GM12878 (cell line): ENCODE measurements around the gene ZNF599. TPM values are rescaled to one million over a fixed set of nuclear protein-coding genes. Genes with fewer than 3 reads are reported as not detected.

Experiments used
- ATAC-seq: fragments of 200-7000 bp; cut with Tn5 transposase; 3 replicates; pipeline ENCODE4 v1.9.1; 2020; ENCODE audit warnings: mild to moderate bottlenecking, moderate library complexity
- BruUV-seq: library from RNA; stranded (reverse); fragments of 400-500 nt; replicated peaks from 2 replicates; lab custom pipeline; 2021; lab: Mats Ljungman, UMichigan
- CTCF ChIA-PET: fragments of 300-600 bp; sonication (Branson Sonifier 250); formaldehyde crosslinking; extraction: SDS; loops from one replicate; lab custom pipeline; 2021; ENCODE audit warnings: inconsistent platforms; lab: Yijun Ruan, JAX
- POLR2A ChIA-PET: fragments of 350-600 bp; formaldehyde crosslinking; extraction: SDS; loops from one replicate; lab custom pipeline; 2021; ENCODE audit warnings: inconsistent platforms; lab: Charles Lee
- RAD21 ChIA-PET: fragments of 300-600 bp; sonication (Branson Sonifier 250); formaldehyde crosslinking; loops from one replicate; lab custom pipeline; 2023; ENCODE audit warnings: antibody characterized with exemption; ENCODE audit not compliant: unreplicated experiment; lab: Charles Lee
- SMC1A ChIA-PET: fragments of 300-600 bp; sonication (Branson Sonifier 250); formaldehyde crosslinking; loops from one replicate; lab custom pipeline; 2023; ENCODE audit not compliant: unreplicated experiment, uncharacterized antibody; lab: Charles Lee
- DNase-seq: peaks from one replicate; pipeline ENCODE4 v3.0.0-alpha.2; 2011; ENCODE audit warnings: low read depth, low spot score
- FAIRE-seq: peaks from 3 replicates; lab custom pipeline; 2011; peaks lifted over from hg19 to GRCh38; lab: Jason Lieb, UNC
- H2AFZ ChIP-seq: 2 replicates; pipeline ENCODE4 v1.6.0; 2011; ENCODE audit warnings: low read depth, low read length, control low read depth; ENCODE audit not compliant: control insufficient read depth
- H3K27ac ChIP-seq: 2 replicates; pipeline ENCODE4 v1.5.1; 2011; ENCODE audit warnings: control low read depth; ENCODE audit not compliant: control insufficient read depth, insufficient read depth
- H3K27me3 ChIP-seq, 2 experiments: replicated peaks in 1 of 2; 2 replicates each; pipeline versions ENCODE4 v1.6.0 to v1.6.1; 2011; ENCODE audit warnings: low read length in 1 of 2; ENCODE audit not compliant: control insufficient read depth in 2 of 2, insufficient read depth in 2 of 2
- H3K36me3 ChIP-seq, 2 experiments: 2 replicates each; pipeline ENCODE4 v1.5.1; 2011; ENCODE audit warnings: low read length in 1 of 2; ENCODE audit not compliant: control insufficient read depth in 2 of 2, insufficient read depth in 2 of 2
- H3K4me1 ChIP-seq: 2 replicates; pipeline ENCODE4 v1.6.1; 2011; ENCODE audit warnings: mild to moderate bottlenecking, low read length, moderate library complexity, mixed read lengths; ENCODE audit not compliant: control insufficient read depth, insufficient read depth
- H3K4me2 ChIP-seq: 2 replicates; pipeline ENCODE4 v1.6.0; 2011; ENCODE audit warnings: control low read depth; ENCODE audit not compliant: control insufficient read depth, insufficient read depth
- H3K4me3 ChIP-seq: fragments of 200-600 bp; sonication (generic); 2 replicates; pipeline ENCODE4 v1.5.1; 2016
- H3K79me2 ChIP-seq: 2 replicates; pipeline ENCODE4 v1.6.0; 2011; ENCODE audit warnings: low read length; ENCODE audit not compliant: control insufficient read depth, insufficient read depth
- H3K9ac ChIP-seq: 2 replicates; pipeline ENCODE4 v1.8.0; 2011; ENCODE audit warnings: low read length, control low read depth, mixed read lengths; ENCODE audit not compliant: control insufficient read depth, insufficient read depth
- H3K9me3 ChIP-seq: replicated peaks from 3 replicates; pipeline ENCODE4 v1.5.1; 2011; ENCODE audit warnings: mild to moderate bottlenecking, low read length; ENCODE audit not compliant: control insufficient read depth, insufficient read depth
- H4K20me1 ChIP-seq: 2 replicates; pipeline ENCODE4 v1.6.0; 2011; ENCODE audit not compliant: control insufficient read depth, insufficient read depth
- BCL3 ChIP-seq: IDR thresholded peaks from 2 replicates; pipeline ENCODE4 v1.6.1; 2011; ENCODE audit warnings: borderline replicate concordance, low read depth, mild to moderate bottlenecking, moderate library complexity, low read length; ENCODE audit not compliant: insufficient read depth, poor library complexity, severe bottlenecking
- CHD1 ChIP-seq: IDR thresholded peaks from 2 replicates; pipeline ENCODE4 v1.6.1; 2012; ENCODE audit warnings: low read depth, low read length, improper control_type of control experiment
- DPF2 ChIP-seq: fragments of 450-650 bp; IDR thresholded peaks from 2 replicates; pipeline ENCODE4 v1.6.1; 2017; ENCODE audit warnings: mild to moderate bottlenecking
- HDAC6 ChIP-seq: fragments of 200-600 bp; sonication (generic); IDR thresholded peaks from one replicate; pipeline ENCODE4 v1.8.0; 2017; ENCODE audit warnings: antibody characterized with exemption; ENCODE audit not compliant: unreplicated experiment
- HDGF ChIP-seq: fragments of 450-650 bp; IDR thresholded peaks from 2 replicates; pipeline ENCODE4 v1.6.1; 2016; ENCODE audit warnings: antibody characterized with exemption
- KAT2A ChIP-seq: conservative IDR thresholded peaks from 2 replicates; pipeline ENCODE4 v1.6.1; 2011; ENCODE audit warnings: low read depth, low read length; ENCODE audit not compliant: control insufficient read depth
- MTA2 ChIP-seq: fragments of 450-650 bp; IDR thresholded peaks from 2 replicates; pipeline ENCODE4 v1.6.1; 2016; ENCODE audit warnings: low read depth, mild to moderate bottlenecking, moderate library complexity
- MTA3 ChIP-seq: IDR thresholded peaks from 2 replicates; pipeline ENCODE4 v1.6.1; 2012; ENCODE audit warnings: low read length, inconsistent platforms, borderline replicate concordance
- NFIC ChIP-seq: IDR thresholded peaks from 2 replicates; pipeline ENCODE4 v1.6.1; 2012; ENCODE audit warnings: low read depth, mild to moderate bottlenecking, inconsistent platforms, low read length, moderate library complexity
- RUNX3 ChIP-seq: IDR thresholded peaks from 2 replicates; pipeline ENCODE4 v1.6.1; 2012; ENCODE audit warnings: low read length, inconsistent platforms
- SIN3A ChIP-seq: IDR thresholded peaks from 2 replicates; pipeline ENCODE4 v1.6.1; 2012; ENCODE audit warnings: low read depth, low read length, improper control_type of control experiment
- SIX5 ChIP-seq: IDR thresholded peaks from 2 replicates; pipeline ENCODE4 v1.6.1; 2011; ENCODE audit warnings: mild to moderate bottlenecking, low read depth, low read length, moderate library complexity; ENCODE audit not compliant: severe bottlenecking
- SP1 ChIP-seq: IDR thresholded peaks from one replicate; pipeline ENCODE4 v1.6.1; 2011; ENCODE audit warnings: low read depth, low read length
- SRF ChIP-seq, 2 experiments: IDR thresholded peaks; 2 replicates each; pipeline ENCODE4 v1.6.1; 2011; ENCODE audit warnings: low read depth in 2 of 2, low read length in 2 of 2, mild to moderate bottlenecking in 1 of 2, moderate library complexity in 1 of 2
- TAF1 ChIP-seq: IDR thresholded peaks from 2 replicates; pipeline ENCODE4 v1.6.1; 2011; ENCODE audit warnings: mild to moderate bottlenecking, low read depth, low read length, borderline replicate concordance
- WRNIP1 ChIP-seq: IDR thresholded peaks from 2 replicates; pipeline ENCODE4 v1.6.1; 2011; ENCODE audit warnings: low read depth, low read length, improper control_type of control experiment, borderline replicate concordance
- ZBTB11 ChIP-seq: fragments of 450-650 bp; formaldehyde crosslinking; IDR thresholded peaks from 2 replicates; pipeline ENCODE4 v1.5.0; 2022; ENCODE audit warnings: mild to moderate bottlenecking, missing genetic modification characterization
- WGBS: methylation state at CpG from one replicate; pipeline ENCODE4 v1.1.6; 2016; ENCODE audit warnings: low lambda C conversion rate; ENCODE audit not compliant: insufficient replicate concordance, insufficient coverage; ENCODE audit errors: missing lambda C conversion rate; 5-methylcytosine and 5-hydroxymethylcytosine counted together
- in situ Hi-C: fragments of 300-500 bp; cut with MboI; formaldehyde crosslinking; loops from 9 replicates; pipeline ENCODE4 v1.14.3; 2018; ENCODE audit warnings: mixed read lengths
- intact Hi-C: fragments of 100-400 bp; cut with micrococcal nuclease; formaldehyde crosslinking; loops from one replicate; pipeline ENCODE4 v1.14.2; 2022; ENCODE audit not compliant: unreplicated experiment
- polyA plus RNA-seq, 11 experiments: library from polyadenylated mRNA; depleted of rRNA in 4 of 11; unstranded in 6 of 11; stranded (reverse) in 5 of 11; fragments of >200 nt; fragmentation: Nextera tagmentation in 4 of 11; fragmentation: Illumina TruSeq in 1 of 11; extraction: Ambion mirVana in 4 of 11; extraction: Trizol in 1 of 11; gene quantifications; 1 replicate in 1 of 11; 2 replicates in 10 of 11; pipeline versions ENCODE4 v1.2.1 to v1.2.3, GENCODE V29; 2011 to 2016; ENCODE audit warnings: inconsistent platforms in 2 of 11, missing spikeins in 2 of 11, low read depth in 1 of 11
- total RNA-seq, 4 experiments: library from RNA; depleted of rRNA in 3 of 4; stranded (reverse); fragments of >200 nt in 3 of 4; fragmentation: Illumina TruSeq in 1 of 4; extraction: Trizol in 1 of 4; gene quantifications; 2 replicates each; pipeline versions ENCODE4 v1.2.1 to v1.2.3, GENCODE V29; 2013 to 2021

Gene ZNF599
- total and polyA plus RNA-seq, 10 of the 15 experiments (the other 5 are each of a cell fraction or from before 2014, with no cell fraction given) = 0.27 to 4.8 (median 1.9) TPM

- no peaks in the 10 kb centered on the region for H3K27me3 ChIP-seq
- intact Hi-C loops (no loop called here), in situ Hi-C loops (no loop called here)
- H3K27ac ChIP-seq = no peak overlapping the region
- POLR2A ChIA-PET = no interaction called here
- WGBS = 79% methylated on average over 2 of the region's 2 CpGs
- RAD21 ChIA-PET = no interaction called here
- FAIRE-seq = no peak
- H3K4me2 ChIP-seq = no peak overlapping the region
- H3K4me3 ChIP-seq = no peak overlapping the region
- no peak overlapping the region for H2AFZ ChIP-seq
- peaks cover 6% of the 10 kb centered on the region; the same call in 2 of the 3 replicates for H3K9me3 ChIP-seq
- TF ChIP-seq KAT2A (no peak), SRF (IDR thresholded peaks at IDR 0.05; ENCODE audit: low read depth in 2 of 2, low read length in 2 of 2) (no peak), MTA3 (no peak), NFIC (no peak), DPF2 (no peak), HDGF (no peak), BCL3 (no peak), WRNIP1 (no peak), SP1 (no peak), HDAC6 (no peak), SIN3A (no peak), TAF1 (no peak), SIX5 (no peak), MTA2 (no peak), CHD1 (no peak), RUNX3 (no peak), ZBTB11 (CRISPR knock-in tag) (no peak)
- H3K79me2 ChIP-seq = no peaks in the 10 kb centered on the region
- DNase-seq = no peak
- H3K36me3 ChIP-seq = no peaks in the 10 kb centered on the region
- SMC1A ChIA-PET = no interaction called here
- no peak overlapping the region for H3K9ac ChIP-seq
- no peaks in the 10 kb centered on the region for H3K4me1 ChIP-seq
- BruUV-seq = no TSS peak
- ATAC-seq = no peak
- H4K20me1 ChIP-seq = no peaks in the 10 kb centered on the region
- CTCF ChIA-PET = no interaction called here
These were observed 6.6 kb downstream of the ZNF599 start for GRCh38 chr19:34766386-34766785.
